Stimulated activated CD8-positive, alpha-beta memory T cell treated with anti-CD3 and anti-CD28 coated beads, Interleukin-2, amount 100 ng/mL, for 1 hour (primary cell): ENCODE measurements around the gene AGBL1.
"Not testable (repeated sequence)": the region's sequence is repeated elsewhere in the genome, so short reads cannot be mapped to it uniquely, and the experiment has no call there.

Experiments used
- DNase-seq, 2 donors: peaks; one replicate each; pipeline ENCODE4 v3.0.0-alpha.2; 2020; ENCODE audit warnings: low read depth in 2 of 2

Gene AGBL1

GRCh38 chr15:86399041-86399954 is 319.6 kb downstream of the AGBL1 start:
- DNase-seq, result no peak

- no peak for DNase-seq
These were observed 323.6 kb downstream of the AGBL1 start for GRCh38 chr15:86403221-86403620.

- DNase-seq, result no peak
These were observed 324.4 kb downstream of the AGBL1 start for GRCh38 chr15:86403914-86404583.

GRCh38 chr15:86408261-86408660 is 328.6 kb downstream of the AGBL1 start:
- DNase-seq, result no peak

GRCh38 chr15:86411916-86412315 is 332.2 kb downstream of the AGBL1 start:
- DNase-seq, result no peak

GRCh38 chr15:86413191-86413590 is 333.5 kb downstream of the AGBL1 start:
- DNase-seq, result no peak

- DNase-seq, result no peak
These were observed 346.1 kb downstream of the AGBL1 start for GRCh38 chr15:86425746-86426145.

GRCh38 chr15:86432861-86433260 is 353.2 kb downstream of the AGBL1 start:
- DNase-seq, result no peak

- no peak for DNase-seq
These were observed 354.3 kb downstream of the AGBL1 start for GRCh38 chr15:86433983-86434382.

GRCh38 chr15:86439614-86440013 is 359.9 kb downstream of the AGBL1 start:
- DNase-seq, result no peak

- DNase-seq, result no peak
These were observed 364.9 kb downstream of the AGBL1 start for GRCh38 chr15:86444527-86444926.

- no peak for DNase-seq
These were observed 366.0 kb downstream of the AGBL1 start for GRCh38 chr15:86445579-86446252.

GRCh38 chr15:86446253-86446640 is 366.6 kb downstream of the AGBL1 start:
- DNase-seq, result no peak

- not testable (repeated sequence) for DNase-seq
These were observed 385.9 kb downstream of the AGBL1 start for GRCh38 chr15:86465470-86466039.

GRCh38 chr15:86481720-86482119 is 402.0 kb downstream of the AGBL1 start:
- no peak for DNase-seq

GRCh38 chr15:86483936-86484335 is 404.3 kb downstream of the AGBL1 start:
- DNase-seq, result no peak

- DNase-seq, result no peak
These were observed 408.4 kb downstream of the AGBL1 start for GRCh38 chr15:86488046-86488445.

GRCh38 chr15:86489981-86490380 is 410.3 kb downstream of the AGBL1 start:
- DNase-seq, result no peak

GRCh38 chr15:86491118-86491517 is 411.4 kb downstream of the AGBL1 start:
- no peak for DNase-seq

GRCh38 chr15:86493884-86494283 is 414.2 kb downstream of the AGBL1 start:
- DNase-seq, result no peak

- DNase-seq, result no peak
These were observed 414.8 kb downstream of the AGBL1 start for GRCh38 chr15:86494475-86494874.

- no peak for DNase-seq
These were observed 422.6 kb downstream of the AGBL1 start for GRCh38 chr15:86502301-86502700.
